K562 (cell line): ENCODE measurements around the gene AP2A2. TPM values are rescaled to one million over a fixed set of nuclear protein-coding genes. Genes with fewer than 3 reads are reported as not detected.

ENCODE experiments used
- ATAC-seq: fragments of 200-7000 bp; cut with Tn5 transposase; 3 replicates; pipeline ENCODE4 v1.9.1; 2020; ENCODE audit warnings: moderate library complexity
- BruUV-seq: library from RNA; stranded (reverse); fragments of 400-500 nt; replicated peaks from 2 replicates; lab custom pipeline; 2021; lab: Mats Ljungman, UMichigan
- CTCF ChIA-PET: fragments of 300-600 bp; formaldehyde crosslinking; extraction: SDS; loops from one replicate; lab custom pipeline; 2021; ENCODE audit warnings: low intra/inter-chr PET ratio; lab: Yijun Ruan, JAX
- POLR2A ChIA-PET: fragments of 300-600, 350-650 bp; sonication (Branson Sonifier 250); formaldehyde crosslinking; extraction: SDS; loops from one replicate; lab custom pipeline; 2021; ENCODE audit warnings: antibody characterized with exemption, inconsistent platforms; lab: Yijun Ruan, JAX
- DNase-seq, 4 experiments: peaks; one replicate each; pipeline versions ENCODE4 v3.0.0 to v3.0.0-alpha.2; 2011 to 2018; ENCODE audit warnings: low spot score in 3 of 4, mixed read lengths in 3 of 4; ENCODE audit errors: extremely low read depth in 1 of 4
- FAIRE-seq: peaks from 2 replicates; lab custom pipeline; 2011; peaks lifted over from hg19 to GRCh38; lab: Jason Lieb, UNC
- H2AFZ ChIP-seq: 2 replicates; pipeline ENCODE4 v1.6.0; 2011; ENCODE audit warnings: low read depth, low read length, control low read depth, inconsistent platforms
- H3K27ac ChIP-seq: fragments of 200-600 bp; 3 replicates; pipeline ENCODE4 v1.8.0; 2011; ENCODE audit warnings: low read depth, mild to moderate bottlenecking, control low read depth, inconsistent platforms, low read length, moderate library complexity, mixed read lengths; ENCODE audit errors: extremely low read depth
- H3K27me3 ChIP-seq, 2 experiments: fragments of 300-600 bp in 1 of 2; 2 replicates in 1 of 2; 3 replicates in 1 of 2; pipeline versions ENCODE4 v1.6.0 to v1.8.0; 2011; ENCODE audit warnings: inconsistent platforms in 2 of 2, low read length in 2 of 2, mild to moderate bottlenecking in 1 of 2, mixed read lengths in 1 of 2, moderate library complexity in 1 of 2; ENCODE audit not compliant: control insufficient read depth in 2 of 2, insufficient read depth in 2 of 2
- H3K36me3 ChIP-seq: fragments of 300-600 bp; 3 replicates; pipeline ENCODE4 v1.8.0; 2011; ENCODE audit warnings: mild to moderate bottlenecking, low read length, inconsistent platforms; ENCODE audit not compliant: control insufficient read depth, insufficient read depth
- H3K4me1 ChIP-seq, 2 experiments: fragments of 200-600 bp in 1 of 2; replicated peaks in 1 of 2; 2 replicates in 1 of 2; 3 replicates in 1 of 2; pipeline versions ENCODE4 v1.5.1 to v1.8.0; 2011; ENCODE audit warnings: inconsistent platforms in 2 of 2, low read length in 2 of 2, mild to moderate bottlenecking in 1 of 2, mixed read lengths in 1 of 2, moderate library complexity in 1 of 2; ENCODE audit not compliant: control insufficient read depth in 2 of 2, insufficient read depth in 2 of 2
- H3K4me2 ChIP-seq: 2 replicates; pipeline ENCODE4 v1.6.1; 2011; ENCODE audit warnings: low read length, control low read depth, inconsistent platforms, mixed read lengths; ENCODE audit not compliant: insufficient read depth
- H3K4me3 ChIP-seq: fragments of 200-600 bp; sonication (generic), shearing (Covaris generic); 2 replicates; pipeline ENCODE4 v1.5.1; 2016; ENCODE audit warnings: control low read depth, inconsistent platforms
- H3K79me2 ChIP-seq: fragments of 200-600 bp; 3 replicates; pipeline ENCODE4 v1.8.0; 2011; ENCODE audit warnings: low read length, inconsistent platforms; ENCODE audit not compliant: control insufficient read depth, insufficient read depth
- H3K9ac ChIP-seq, 2 experiments: 2 replicates each; pipeline versions ENCODE4 v1.6.0 to v1.6.1; 2011; ENCODE audit warnings: low read depth in 2 of 2, low read length in 2 of 2, control low read depth in 1 of 2, inconsistent platforms in 1 of 2, mild to moderate bottlenecking in 1 of 2, mixed read lengths in 1 of 2; ENCODE audit not compliant: insufficient read depth in 1 of 2
- H3K9me1 ChIP-seq: one replicate; pipeline ENCODE4 v1.6.0; 2011; ENCODE audit warnings: inconsistent platforms, mild to moderate bottlenecking, low read length, moderate library complexity; ENCODE audit not compliant: control insufficient read depth, insufficient read depth
- H3K9me3 ChIP-seq: replicated peaks from 2 replicates; pipeline ENCODE4 v1.5.1; 2011; ENCODE audit warnings: low read depth, low read length, inconsistent platforms; ENCODE audit not compliant: control insufficient read depth, insufficient read depth
- H4K20me1 ChIP-seq: replicated peaks from 2 replicates; pipeline ENCODE4 v1.6.1; 2011; ENCODE audit warnings: low read length, inconsistent platforms, mixed read lengths; ENCODE audit not compliant: control insufficient read depth, insufficient read depth
- CREM ChIP-seq: IDR thresholded peaks from 2 replicates; pipeline ENCODE4 v1.6.1; 2014; ENCODE audit warnings: antibody characterized with exemption, low read depth
- NFRKB ChIP-seq: fragments of 450-650 bp; IDR thresholded peaks from 2 replicates; pipeline ENCODE4 v1.6.1; 2016; ENCODE audit warnings: low read depth
- RBM17 ChIP-seq: fragments of 200-400 bp; formaldehyde crosslinking; IDR thresholded peaks from 2 replicates; pipeline ENCODE4 v1.6.1; 2017; ENCODE audit warnings: low read depth, mild to moderate bottlenecking, low read length, borderline replicate concordance
- ZBTB17 ChIP-seq: fragments of 450-650 bp; formaldehyde crosslinking; IDR thresholded peaks from 2 replicates; pipeline ENCODE4 v1.4.0; 2020; ENCODE audit warnings: mild to moderate bottlenecking
- ZBTB34 ChIP-seq: fragments of 250-450 bp; sonication (Bioruptor Pico); IDR thresholded peaks from 2 replicates; pipeline ENCODE4 v1.8.0; 2021; ENCODE audit warnings: mild to moderate bottlenecking, moderate library complexity
- ZNF263 ChIP-seq: sonication (generic); formaldehyde crosslinking; IDR thresholded peaks from 2 replicates; pipeline ENCODE4 v1.8.0; 2022; ENCODE audit warnings: mild to moderate bottlenecking, missing genetic modification reagents, borderline replicate concordance
- WGBS: fragments of 100-300 bp; shearing (Covaris generic); methylation state at CpG from one replicate; pipeline ENCODE4 v1.1.6; 2016; ENCODE audit warnings: low coverage, mixed read lengths; ENCODE audit not compliant: insufficient coverage; ENCODE audit errors: missing lambda C conversion rate; 5-methylcytosine and 5-hydroxymethylcytosine counted together
- in situ Hi-C: fragments of 300-500 bp; cut with MboI; formaldehyde crosslinking; loops from 4 replicates; pipeline ENCODE4 v1.15.0; 2018; ENCODE audit warnings: inconsistent platforms, mixed read lengths
- intact Hi-C: fragments of 100-400 bp; cut with micrococcal nuclease; formaldehyde crosslinking; loops from 2 replicates; pipeline ENCODE4 v1.14.2; 2022
- polyA plus RNA-seq, 8 experiments: library from polyadenylated mRNA; depleted of rRNA in 4 of 8; stranded (reverse) in 5 of 8; unstranded in 3 of 8; fragments of >200 nt; fragmentation: Nextera tagmentation in 2 of 8; fragmentation: Illumina TruSeq in 1 of 8; extraction: Ambion mirVana in 2 of 8; extraction: Trizol in 1 of 8; gene quantifications; 2 replicates each; pipeline versions ENCODE4 v1.2.1 to v1.2.3, GENCODE V29; 2011 to 2014; ENCODE audit warnings: inconsistent platforms in 1 of 8, missing spikeins in 1 of 8
- total RNA-seq, 7 experiments: library from RNA; depleted of rRNA in 6 of 7; stranded (reverse); fragments of >200 nt in 6 of 7; fragmentation: Illumina TruSeq in 2 of 7; extraction: Trizol in 2 of 7; gene quantifications; 2 replicates each; pipeline versions ENCODE4 v1.2.1 to v1.2.3, GENCODE V29; 2011 to 2021; ENCODE audit warnings: low replicate concordance in 1 of 7

The AP2A2 gene
- total and polyA plus RNA-seq, 9 of the 15 experiments (the other 6 are each of a cell fraction or from before 2014, with no cell fraction given), result 0.69 to 41.7 (median 15.2) TPM

- Histone ChIP-seq H4K20me1 (no peaks in the 10 kb centered on the region), H3K4me1 (peaks cover 0 to 14% of the 10 kb centered on the region in 2 experiments; a peak in 3 of 5 replicates), H3K4me3 (no peak overlapping the region), H3K27me3 (no peaks in the 10 kb centered on the region), H3K9ac (no peak overlapping the region; a peak in 1 of 4 replicates), H3K79me2 (no peaks in the 10 kb centered on the region), H3K9me1 (no peaks in the 10 kb centered on the region), H3K9me3 (no peaks in the 10 kb centered on the region), H2AFZ (no peak overlapping the region), H3K36me3 (peaks cover 52% of the 10 kb centered on the region; the same call in 2 of the 3 replicates), H3K27ac (no peak overlapping the region), H3K4me2 (no peak overlapping the region)
- no TSS peak for BruUV-seq
- ChIA-PET POLR2A (no interaction called here), CTCF (no interaction called here)
- ATAC-seq (no peak), FAIRE-seq (no peak), DNase-seq (no peak)
- TF ChIP-seq ZNF263 (CRISPR knock-in tag), result peak; percentile 59
- no peak for TF ChIP-seq ZBTB34 (CRISPR knock-in tag)
- TF ChIP-seq NFRKB, result no peak
- no peak for TF ChIP-seq CREM
- no peak for TF ChIP-seq ZBTB17 (CRISPR knock-in tag)
- no peak for TF ChIP-seq RBM17
- in situ Hi-C loops, result no loop called here
- WGBS, result 86% methylated on average over 12 of the region's 12 CpGs
- intact Hi-C loops, result no loop called here
These were observed 65.4 kb downstream of the AP2A2 start for GRCh38 chr11:991034-991433.
